HepG2 (cell line): Measurements from ENCODE around the gene DLG4. TPM values are rescaled to one million over a fixed set of nuclear protein-coding genes. Genes with fewer than 3 reads are reported as not detected.

Experiments
- FOXK2 ChIP-seq: fragments of 450-650 bp; IDR thresholded peaks from 2 replicates; pipeline ENCODE4 v1.6.1; 2016
- GABPB1 ChIP-seq: IDR thresholded peaks from 2 replicates; pipeline ENCODE4 v1.6.1; 2016; ENCODE audit warnings: mild to moderate bottlenecking, missing genetic modification reagents, moderate library complexity, missing compliant biosample characterization
- JUND ChIP-seq: sonication (generic); formaldehyde crosslinking; IDR thresholded peaks from 2 replicates; pipeline ENCODE4 v1.8.0; 2022; ENCODE audit warnings: mild to moderate bottlenecking, missing genetic modification reagents
- NFYB ChIP-seq: sonication (generic); formaldehyde crosslinking; IDR thresholded peaks from 2 replicates; pipeline ENCODE4 v1.4.0; 2020; ENCODE audit warnings: missing genetic modification reagents
- POLR2A ChIP-seq, 2 experiments: IDR thresholded peaks; 2 replicates each; pipeline ENCODE4 v1.6.1; 2011; ENCODE audit warnings: low read depth in 2 of 2, low read length in 2 of 2, mild to moderate bottlenecking in 1 of 2, moderate library complexity in 1 of 2; ENCODE audit not compliant: insufficient read depth in 1 of 2
- PREB ChIP-seq: sonication (generic); formaldehyde crosslinking; IDR thresholded peaks from 2 replicates; pipeline ENCODE4 v1.4.0; 2020; ENCODE audit warnings: missing genetic modification reagents
- RARA ChIP-seq: IDR thresholded peaks from 2 replicates; pipeline ENCODE4 v1.6.1; 2016; ENCODE audit warnings: missing genetic modification reagents, missing compliant biosample characterization
- RORA ChIP-seq: sonication (generic); formaldehyde crosslinking; IDR thresholded peaks from 2 replicates; pipeline ENCODE4 v1.5.0; 2020; ENCODE audit warnings: mild to moderate bottlenecking, missing genetic modification reagents, moderate library complexity
- ZFP36L2 ChIP-seq: sonication (generic); formaldehyde crosslinking; IDR thresholded peaks from 2 replicates; pipeline ENCODE4 v1.4.0; 2020; ENCODE audit warnings: missing genetic modification reagents
- ZNF232 ChIP-seq: sonication (generic); formaldehyde crosslinking; IDR thresholded peaks from 2 replicates; pipeline ENCODE4 v1.4.0; 2020; ENCODE audit warnings: missing genetic modification reagents, borderline replicate concordance
- ZNF280D ChIP-seq: sonication (generic); formaldehyde crosslinking; IDR thresholded peaks from 2 replicates; pipeline ENCODE4 v1.5.1; 2020; ENCODE audit warnings: mild to moderate bottlenecking, missing genetic modification reagents
- ZNF318 ChIP-seq: sonication (generic); formaldehyde crosslinking; IDR thresholded peaks from 2 replicates; pipeline ENCODE4 v1.4.0; 2020; ENCODE audit warnings: mild to moderate bottlenecking, missing genetic modification reagents
- ZNF34 ChIP-seq: sonication (generic); formaldehyde crosslinking; IDR thresholded peaks from 2 replicates; pipeline ENCODE4 v1.4.0; 2020; ENCODE audit warnings: mild to moderate bottlenecking, missing genetic modification reagents, borderline replicate concordance
- ZNF501 ChIP-seq: sonication (generic); formaldehyde crosslinking; IDR thresholded peaks from 2 replicates; pipeline ENCODE4 v1.5.1; 2020; ENCODE audit warnings: mild to moderate bottlenecking, moderate library complexity, missing genetic modification reagents
- ZNF557 ChIP-seq: sonication (generic); formaldehyde crosslinking; IDR thresholded peaks from 2 replicates; pipeline ENCODE4 v1.4.0; 2020; ENCODE audit warnings: missing genetic modification reagents
- ZNF564 ChIP-seq: sonication (generic); formaldehyde crosslinking; IDR thresholded peaks from 2 replicates; pipeline ENCODE4 v1.8.1; 2023; ENCODE audit warnings: mild to moderate bottlenecking, missing genetic modification reagents
- ZNF777 ChIP-seq: sonication (generic); formaldehyde crosslinking; IDR thresholded peaks from 2 replicates; pipeline ENCODE4 v1.4.0; 2020; ENCODE audit warnings: missing genetic modification reagents
- ZNF83 ChIP-seq: sonication (generic); formaldehyde crosslinking; IDR thresholded peaks from 2 replicates; pipeline ENCODE4 v1.4.0; 2020; ENCODE audit warnings: missing genetic modification reagents, mild to moderate bottlenecking, borderline replicate concordance
- polyA plus RNA-seq, 8 experiments: library from polyadenylated mRNA; depleted of rRNA in 3 of 8; stranded (reverse) in 7 of 8; unstranded in 1 of 8; fragments of >200 nt; fragmentation: Illumina TruSeq in 4 of 8; extraction: Trizol in 4 of 8; gene quantifications; 2 replicates each; pipeline versions ENCODE4 v1.2.1 to v1.2.3, GENCODE V29; 2011 to 2016; ENCODE audit warnings: low read depth in 4 of 8, missing spikeins in 1 of 8, mixed read lengths in 1 of 8; ENCODE audit not compliant: insufficient read depth in 1 of 8
- total RNA-seq, 5 experiments: library from RNA; depleted of rRNA; stranded (reverse); fragments of >200 nt; fragmentation: Illumina TruSeq; extraction: Trizol; gene quantifications; 2 replicates each; pipeline ENCODE4 v1.2.3, GENCODE V29; 2016; ENCODE audit warnings: low read depth in 1 of 5

Gene DLG4
- total and polyA plus RNA-seq, 2 of the 13 experiments (the other 11 are each of a cell fraction or from before 2014, with no cell fraction given), result 0.71 to 4.3 TPM

GRCh38 chr17:7234083-7234951 lies 14.7 kb upstream of the DLG4 start, which contains the start of gene DVL2 (continued):
- TF ChIP-seq FOXK2, result peak; percentile 18; the same call in 1 of the 2 replicates
- peak; percentile 63 for TF ChIP-seq NFYB (CRISPR knock-in tag)
- TF ChIP-seq ZNF501 (CRISPR knock-in tag), result peak; percentile 92
- 0 out of 2 replicates have a peak, but pooled peaks have one; percentile 21 for TF ChIP-seq PREB
- TF ChIP-seq GABPB1 (CRISPR knock-in tag), result peak; percentile 83
- no peak for TF ChIP-seq JUND (CRISPR knock-in tag)
- TF ChIP-seq ZNF318 (CRISPR knock-in tag), result peak; percentile 100
- no peak for TF ChIP-seq ZNF83 (CRISPR knock-in tag)
- 0 out of 2 replicates have a peak, but pooled peaks have one; percentile 32 for TF ChIP-seq RARA (CRISPR knock-in tag)
- no peak for TF ChIP-seq ZNF564
- TF ChIP-seq ZNF232, result 0 out of 2 replicates have a peak, but pooled peaks have one; percentile 60
- TF ChIP-seq POLR2A (IDR thresholded peaks at IDR 0.05; ENCODE audit: insufficient read depth in 1 of 2, low read depth in 2 of 2, low read length in 2 of 2), result peak; percentile 45 to 93; a peak in 3 of 4 replicates
- TF ChIP-seq RORA, result no peak
- TF ChIP-seq ZNF280D (CRISPR knock-in tag), result no peak; the same call in 1 of the 2 replicates
- 0 out of 2 replicates have a peak, but pooled peaks have one; percentile 92 for TF ChIP-seq ZNF557
- no peak for TF ChIP-seq ZFP36L2 (CRISPR knock-in tag)
- TF ChIP-seq ZNF777 (CRISPR knock-in tag), result peak; percentile 79
- no peak for TF ChIP-seq ZNF34 (CRISPR knock-in tag)
